Hepatocyte (in vitro differentiated cells): ENCODE results near the gene DDX20. TPM values are rescaled to one million over a fixed set of nuclear protein-coding genes. Genes with fewer than 3 reads are reported as not detected.

Source experiments
- DNase-seq: peaks from one replicate; pipeline ENCODE4 v3.0.0-alpha.2; 2016; ENCODE audit warnings: low spot score
- H2AFZ ChIP-seq: fragments of 200-600 bp; sonication (generic); 2 replicates; pipeline ENCODE4 v1.6.0; 2016; ENCODE audit warnings: antibody characterized with exemption, mild to moderate bottlenecking
- H3K27ac ChIP-seq: fragments of 200-600 bp; sonication (generic); 2 replicates; pipeline ENCODE4 v1.5.1; 2016; ENCODE audit warnings: mild to moderate bottlenecking
- H3K27me3 ChIP-seq: fragments of 200-600 bp; sonication (generic); 2 replicates; pipeline ENCODE4 v1.6.1; 2016
- H3K36me3 ChIP-seq: fragments of 200-600 bp; sonication (generic); replicated peaks from 2 replicates; pipeline ENCODE4 v1.5.1; 2016; ENCODE audit warnings: low read depth; ENCODE audit not compliant: insufficient read depth
- H3K4me1 ChIP-seq: fragments of 200-600 bp; sonication (generic); 2 replicates; pipeline ENCODE4 v1.5.1; 2016; ENCODE audit warnings: mild to moderate bottlenecking, moderate library complexity; ENCODE audit not compliant: insufficient read depth
- H3K4me2 ChIP-seq: fragments of 200-600 bp; sonication (generic); 2 replicates; pipeline ENCODE4 v1.6.0; 2016
- H3K4me3 ChIP-seq: fragments of 200-600 bp; sonication (generic); 2 replicates; pipeline ENCODE4 v1.5.1; 2016; ENCODE audit warnings: mild to moderate bottlenecking
- H3K79me2 ChIP-seq: fragments of 200-600 bp; sonication (generic); 2 replicates; pipeline ENCODE4 v1.6.0; 2017; ENCODE audit warnings: mild to moderate bottlenecking
- H3K9me2 ChIP-seq: fragments of 200-600 bp; sonication (generic); replicated peaks from 2 replicates; pipeline ENCODE4 v1.6.0; 2017; ENCODE audit warnings: mild to moderate bottlenecking; ENCODE audit not compliant: insufficient read depth
- H3K9me3 ChIP-seq: fragments of 200-600 bp; sonication (generic); 2 replicates; pipeline ENCODE4 v1.5.1; 2016; ENCODE audit warnings: low read depth, mild to moderate bottlenecking
- H4K20me1 ChIP-seq: fragments of 200-600 bp; sonication (generic); 2 replicates; pipeline ENCODE4 v1.6.0; 2016; ENCODE audit warnings: mild to moderate bottlenecking; ENCODE audit not compliant: insufficient read depth, poor library complexity, severe bottlenecking
- EZH2 ChIP-seq: fragments of 200-600 bp; sonication (generic); IDR thresholded peaks from 2 replicates; pipeline ENCODE4 v1.6.1; 2016; ENCODE audit warnings: antibody characterized with exemption, mild to moderate bottlenecking, borderline replicate concordance
- EZH2phosphoT487 ChIP-seq: fragments of 200-600 bp; sonication (generic); IDR thresholded peaks from one replicate; pipeline ENCODE4 v1.6.1; 2018; ENCODE audit warnings: antibody characterized with exemption, mild to moderate bottlenecking, low read depth, moderate library complexity; ENCODE audit not compliant: unreplicated experiment, severe bottlenecking
- WGBS: methylation state at CpG from one replicate; pipeline ENCODE4 v1.1.6; 2016; ENCODE audit warnings: low lambda C conversion rate; ENCODE audit errors: missing lambda C conversion rate; 5-methylcytosine and 5-hydroxymethylcytosine counted together
- polyA plus RNA-seq: library from polyadenylated mRNA; unstranded; fragments of >200 nt; fragmentation: Nextera tagmentation; extraction: Ambion mirVana; gene quantifications from 2 replicates; pipeline ENCODE4 v1.2.1, GENCODE V29; 2016
- total RNA-seq: library from RNA; depleted of rRNA; stranded (reverse); fragments of >200 nt; gene quantifications from 2 replicates; pipeline ENCODE4 v1.2.3, GENCODE V29; 2014
- TF ChIP-seq, protein P1 (sequence below): fragments of 200-600 bp; sonication (generic); IDR thresholded peaks from 2 replicates; pipeline ENCODE4 v1.5.1; 2016; ENCODE audit warnings: antibody characterized with exemption, mild to moderate bottlenecking; ENCODE audit not compliant: poor library complexity

Gene DDX20
- total and polyA plus RNA-seq, 2 experiments from 2014 or later, result 6.7 to 19.4 TPM

DNA sequence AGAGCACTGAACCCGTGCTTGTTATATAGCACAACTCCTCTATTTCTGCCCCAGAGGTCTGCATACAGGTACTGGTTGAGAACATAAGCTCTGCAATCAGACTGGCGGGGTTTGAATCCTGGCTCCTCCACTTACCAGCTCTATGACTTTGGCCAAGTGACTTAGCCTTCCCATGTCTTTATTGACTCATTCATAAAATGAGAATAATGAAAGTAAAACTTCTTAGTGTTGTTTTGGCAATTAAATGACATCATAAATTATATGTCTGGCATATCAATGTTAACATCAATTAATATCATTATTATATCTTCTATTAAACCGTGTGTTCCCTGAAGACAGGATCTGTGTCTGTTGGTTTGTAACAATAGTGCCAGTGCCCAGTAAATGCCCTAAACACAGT is 20.8 kb upstream of the DDX20 start:
- Histone ChIP-seq H2AFZ (no peak overlapping the region), H3K27ac (no peak overlapping the region), H3K4me2 (no peak overlapping the region), H3K9me2 (no peaks in the 10 kb centered on the region), H3K27me3 (peaks cover 5% of the 10 kb centered on the region), H3K79me2 (peaks cover 5% of the 10 kb centered on the region), H3K36me3 (no peaks in the 10 kb centered on the region), H3K9me3 (no peaks in the 10 kb centered on the region), H3K4me3 (no peak overlapping the region), H3K4me1 (peaks cover 22% of the 10 kb centered on the region), H4K20me1 (peaks cover 4% of the 10 kb centered on the region)
- 92% methylated on average over 3 of the region's 3 CpGs for WGBS
- TF ChIP-seq EZH2 (no peak), EZH2phosphoT487 (no peak)
- TF ChIP-seq, protein P1, sequence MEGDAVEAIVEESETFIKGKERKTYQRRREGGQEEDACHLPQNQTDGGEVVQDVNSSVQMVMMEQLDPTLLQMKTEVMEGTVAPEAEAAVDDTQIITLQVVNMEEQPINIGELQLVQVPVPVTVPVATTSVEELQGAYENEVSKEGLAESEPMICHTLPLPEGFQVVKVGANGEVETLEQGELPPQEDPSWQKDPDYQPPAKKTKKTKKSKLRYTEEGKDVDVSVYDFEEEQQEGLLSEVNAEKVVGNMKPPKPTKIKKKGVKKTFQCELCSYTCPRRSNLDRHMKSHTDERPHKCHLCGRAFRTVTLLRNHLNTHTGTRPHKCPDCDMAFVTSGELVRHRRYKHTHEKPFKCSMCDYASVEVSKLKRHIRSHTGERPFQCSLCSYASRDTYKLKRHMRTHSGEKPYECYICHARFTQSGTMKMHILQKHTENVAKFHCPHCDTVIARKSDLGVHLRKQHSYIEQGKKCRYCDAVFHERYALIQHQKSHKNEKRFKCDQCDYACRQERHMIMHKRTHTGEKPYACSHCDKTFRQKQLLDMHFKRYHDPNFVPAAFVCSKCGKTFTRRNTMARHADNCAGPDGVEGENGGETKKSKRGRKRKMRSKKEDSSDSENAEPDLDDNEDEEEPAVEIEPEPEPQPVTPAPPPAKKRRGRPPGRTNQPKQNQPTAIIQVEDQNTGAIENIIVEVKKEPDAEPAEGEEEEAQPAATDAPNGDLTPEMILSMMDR, result no peak
- DNase-seq, result no peak

DNA sequence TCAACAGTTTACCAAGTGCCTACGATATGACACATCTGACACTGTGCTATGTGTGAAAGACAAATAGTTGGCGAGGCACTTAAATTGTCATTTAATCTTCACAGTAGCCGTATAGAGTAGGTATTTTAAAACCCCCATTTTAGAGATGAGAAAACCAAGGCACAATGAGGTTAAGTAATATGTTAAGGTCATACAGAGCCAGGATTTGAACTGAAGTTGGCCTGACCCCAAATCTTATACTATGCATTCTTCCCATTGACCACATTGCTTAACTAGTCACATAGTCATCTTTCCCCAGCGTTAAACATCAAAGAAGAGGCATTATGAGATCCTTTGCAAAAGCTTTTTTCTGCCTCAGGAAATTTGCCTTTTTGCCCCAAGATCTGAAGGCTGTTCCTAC is 20.4 kb upstream of the DDX20 start:
- Histone ChIP-seq H3K9me3 (no peaks in the 10 kb centered on the region), H2AFZ (no peak overlapping the region), H3K27me3 (peaks cover 5% of the 10 kb centered on the region), H3K4me1 (peaks cover 22% of the 10 kb centered on the region), H4K20me1 (peaks cover 4% of the 10 kb centered on the region), H3K4me3 (no peak overlapping the region), H3K9me2 (no peaks in the 10 kb centered on the region), H3K27ac (no peak overlapping the region), H3K36me3 (no peaks in the 10 kb centered on the region), H3K79me2 (peaks cover 5% of the 10 kb centered on the region), H3K4me2 (no peak overlapping the region)
- TF ChIP-seq EZH2 (no peak), EZH2phosphoT487 (no peak)
- TF ChIP-seq, protein P1, result no peak
- no peak for DNase-seq
- 91% methylated on average over 4 of the region's 4 CpGs for WGBS

DNA sequence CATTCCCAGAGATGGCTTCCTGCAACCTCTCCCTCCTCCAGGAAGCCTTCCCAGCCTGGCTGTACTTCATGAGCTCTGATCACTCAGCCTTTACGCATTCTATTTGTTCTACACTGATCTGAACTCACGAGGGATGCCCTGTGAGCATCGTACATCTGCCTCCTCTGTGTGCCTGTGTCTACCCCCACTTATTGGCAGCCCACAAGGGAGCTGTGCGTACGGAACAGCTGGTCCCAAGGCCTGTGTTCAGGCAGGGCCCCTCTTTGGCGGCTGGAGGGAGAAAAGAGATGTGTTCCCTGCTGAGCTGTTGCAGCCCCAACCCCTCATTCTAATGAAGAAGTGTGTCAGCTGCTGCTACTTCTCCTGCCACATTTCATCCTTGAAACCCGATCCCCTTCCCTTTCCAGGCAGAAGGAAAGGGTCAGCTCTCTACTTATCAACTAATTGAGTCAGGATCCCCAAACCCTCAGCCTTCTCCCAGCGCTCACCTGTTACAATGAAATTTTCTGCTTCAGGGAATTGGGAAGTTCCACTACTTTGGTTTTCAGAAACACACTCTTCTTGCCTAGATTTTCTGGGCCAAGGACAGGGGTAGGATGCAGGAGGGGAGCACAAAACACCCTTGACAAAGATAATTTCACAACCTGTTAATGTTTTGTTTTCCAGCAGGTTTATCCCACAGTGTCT is 19.7 kb upstream of the DDX20 start:
- Histone ChIP-seq H3K27ac (no peak overlapping the region), H2AFZ (no peak overlapping the region), H3K79me2 (peaks cover 5% of the 10 kb centered on the region), H3K4me2 (no peak overlapping the region), H3K9me3 (no peaks in the 10 kb centered on the region), H4K20me1 (peaks cover 4% of the 10 kb centered on the region), H3K36me3 (no peaks in the 10 kb centered on the region), H3K9me2 (no peaks in the 10 kb centered on the region), H3K27me3 (peaks cover 9% of the 10 kb centered on the region), H3K4me1 (peaks cover 22% of the 10 kb centered on the region), H3K4me3 (no peak overlapping the region)
- TF ChIP-seq, protein P1, result no peak
- no peak for TF ChIP-seq EZH2
- TF ChIP-seq EZH2phosphoT487, result no peak
- 51% methylated on average over 8 of the region's 8 CpGs for WGBS
- DNase-seq, result no peak
